GM12878 (cell line): ENCODE measurements around the gene IPMK. TPM values are rescaled to one million over a fixed set of nuclear protein-coding genes. Genes with fewer than 3 reads are reported as not detected.

Experiments used
- ATAC-seq: fragments of 200-7000 bp; cut with Tn5 transposase; 3 replicates; pipeline ENCODE4 v1.9.1; 2020; ENCODE audit warnings: mild to moderate bottlenecking, moderate library complexity
- BruUV-seq: library from RNA; stranded (reverse); fragments of 400-500 nt; replicated peaks from 2 replicates; lab custom pipeline; 2021; lab: Mats Ljungman, UMichigan
- CTCF ChIA-PET: fragments of 300-600 bp; sonication (Branson Sonifier 250); formaldehyde crosslinking; extraction: SDS; loops from one replicate; lab custom pipeline; 2021; ENCODE audit warnings: inconsistent platforms; lab: Yijun Ruan, JAX
- POLR2A ChIA-PET: fragments of 350-600 bp; formaldehyde crosslinking; extraction: SDS; loops from one replicate; lab custom pipeline; 2021; ENCODE audit warnings: inconsistent platforms; lab: Charles Lee
- RAD21 ChIA-PET: fragments of 300-600 bp; sonication (Branson Sonifier 250); formaldehyde crosslinking; loops from one replicate; lab custom pipeline; 2023; ENCODE audit warnings: antibody characterized with exemption; ENCODE audit not compliant: unreplicated experiment; lab: Charles Lee
- SMC1A ChIA-PET: fragments of 300-600 bp; sonication (Branson Sonifier 250); formaldehyde crosslinking; loops from one replicate; lab custom pipeline; 2023; ENCODE audit not compliant: unreplicated experiment, uncharacterized antibody; lab: Charles Lee
- DNase-seq: peaks from one replicate; pipeline ENCODE4 v3.0.0-alpha.2; 2011; ENCODE audit warnings: low read depth, low spot score
- FAIRE-seq: peaks from 3 replicates; lab custom pipeline; 2011; peaks lifted over from hg19 to GRCh38; lab: Jason Lieb, UNC
- H2AFZ ChIP-seq: 2 replicates; pipeline ENCODE4 v1.6.0; 2011; ENCODE audit warnings: low read depth, low read length, control low read depth; ENCODE audit not compliant: control insufficient read depth
- H3K27ac ChIP-seq: 2 replicates; pipeline ENCODE4 v1.5.1; 2011; ENCODE audit warnings: control low read depth; ENCODE audit not compliant: control insufficient read depth, insufficient read depth
- H3K27me3 ChIP-seq, 2 experiments: replicated peaks in 1 of 2; 2 replicates each; pipeline versions ENCODE4 v1.6.0 to v1.6.1; 2011; ENCODE audit warnings: low read length in 1 of 2; ENCODE audit not compliant: control insufficient read depth in 2 of 2, insufficient read depth in 2 of 2
- H3K36me3 ChIP-seq, 2 experiments: 2 replicates each; pipeline ENCODE4 v1.5.1; 2011; ENCODE audit warnings: low read length in 1 of 2; ENCODE audit not compliant: control insufficient read depth in 2 of 2, insufficient read depth in 2 of 2
- H3K4me1 ChIP-seq: 2 replicates; pipeline ENCODE4 v1.6.1; 2011; ENCODE audit warnings: mild to moderate bottlenecking, low read length, moderate library complexity, mixed read lengths; ENCODE audit not compliant: control insufficient read depth, insufficient read depth
- H3K4me2 ChIP-seq: 2 replicates; pipeline ENCODE4 v1.6.0; 2011; ENCODE audit warnings: control low read depth; ENCODE audit not compliant: control insufficient read depth, insufficient read depth
- H3K4me3 ChIP-seq: fragments of 200-600 bp; sonication (generic); 2 replicates; pipeline ENCODE4 v1.5.1; 2016
- H3K79me2 ChIP-seq: 2 replicates; pipeline ENCODE4 v1.6.0; 2011; ENCODE audit warnings: low read length; ENCODE audit not compliant: control insufficient read depth, insufficient read depth
- H3K9ac ChIP-seq: 2 replicates; pipeline ENCODE4 v1.8.0; 2011; ENCODE audit warnings: low read length, control low read depth, mixed read lengths; ENCODE audit not compliant: control insufficient read depth, insufficient read depth
- H3K9me3 ChIP-seq: replicated peaks from 3 replicates; pipeline ENCODE4 v1.5.1; 2011; ENCODE audit warnings: mild to moderate bottlenecking, low read length; ENCODE audit not compliant: control insufficient read depth, insufficient read depth
- H4K20me1 ChIP-seq: 2 replicates; pipeline ENCODE4 v1.6.0; 2011; ENCODE audit not compliant: control insufficient read depth, insufficient read depth
- E4F1 ChIP-seq: fragments of 450-650 bp; IDR thresholded peaks from 2 replicates; pipeline ENCODE4 v1.6.1; 2018; ENCODE audit warnings: borderline replicate concordance, mild to moderate bottlenecking; ENCODE audit not compliant: partially characterized antibody
- GATAD2B ChIP-seq: fragments of 450-650 bp; conservative IDR thresholded peaks from 2 replicates; pipeline ENCODE4 v1.6.1; 2017; ENCODE audit warnings: low read depth, mild to moderate bottlenecking, moderate library complexity
- HDAC6 ChIP-seq: fragments of 200-600 bp; sonication (generic); IDR thresholded peaks from one replicate; pipeline ENCODE4 v1.8.0; 2017; ENCODE audit warnings: antibody characterized with exemption; ENCODE audit not compliant: unreplicated experiment
- IKZF1 ChIP-seq: fragments of 450-650 bp; conservative IDR thresholded peaks from 2 replicates; pipeline ENCODE4 v1.6.1; 2017; ENCODE audit warnings: antibody characterized with exemption, mild to moderate bottlenecking
- KDM1A ChIP-seq: fragments of 200-600 bp; sonication (generic); IDR thresholded peaks from 2 replicates; pipeline ENCODE4 v1.6.1; 2016; ENCODE audit warnings: borderline replicate concordance
- MEF2A ChIP-seq: IDR thresholded peaks from 2 replicates; pipeline ENCODE4 v1.6.1; 2011; ENCODE audit warnings: low read depth, mild to moderate bottlenecking, low read length, moderate library complexity; ENCODE audit not compliant: insufficient read depth
- MYB ChIP-seq: fragments of 150-350 bp; IDR thresholded peaks from 2 replicates; pipeline ENCODE4 v1.6.1; 2014; ENCODE audit warnings: mild to moderate bottlenecking, low read depth, low read length, borderline replicate concordance
- PAX5 ChIP-seq: IDR thresholded peaks from 2 replicates; pipeline ENCODE4 v1.6.1; 2011; ENCODE audit warnings: low read depth, low read length, borderline replicate concordance
- POU2F2 ChIP-seq: IDR thresholded peaks from 3 replicates; pipeline ENCODE4 v1.6.1; 2011; ENCODE audit warnings: low read depth, mild to moderate bottlenecking, low read length, borderline replicate concordance
- RAD21 ChIP-seq: IDR thresholded peaks from 2 replicates; pipeline ENCODE4 v1.6.1; 2011; ENCODE audit warnings: mild to moderate bottlenecking, low read depth, low read length, moderate library complexity; ENCODE audit not compliant: insufficient read depth
- RBBP5 ChIP-seq: fragments of 200-600 bp; sonication (generic); conservative IDR thresholded peaks from 2 replicates; pipeline ENCODE4 v1.6.1; 2016
- SMARCA5 ChIP-seq: fragments of 450-650 bp; IDR thresholded peaks from 2 replicates; pipeline ENCODE4 v1.6.1; 2017; ENCODE audit warnings: mild to moderate bottlenecking
- SUZ12 ChIP-seq: fragments of 200-600 bp; sonication (generic); IDR thresholded peaks from one replicate; pipeline ENCODE4 v1.6.1; 2018; ENCODE audit warnings: antibody characterized with exemption, mild to moderate bottlenecking; ENCODE audit not compliant: unreplicated experiment
- TCF3 ChIP-seq: IDR thresholded peaks from 2 replicates; pipeline ENCODE4 v1.6.1; 2012; ENCODE audit warnings: low read depth, mild to moderate bottlenecking, low read length, borderline replicate concordance; ENCODE audit not compliant: insufficient read depth
- WGBS: methylation state at CpG from one replicate; pipeline ENCODE4 v1.1.6; 2016; ENCODE audit warnings: low lambda C conversion rate; ENCODE audit not compliant: insufficient replicate concordance, insufficient coverage; ENCODE audit errors: missing lambda C conversion rate; 5-methylcytosine and 5-hydroxymethylcytosine counted together
- in situ Hi-C: fragments of 300-500 bp; cut with MboI; formaldehyde crosslinking; loops from 9 replicates; pipeline ENCODE4 v1.14.3; 2018; ENCODE audit warnings: mixed read lengths
- intact Hi-C: fragments of 100-400 bp; cut with micrococcal nuclease; formaldehyde crosslinking; loops from one replicate; pipeline ENCODE4 v1.14.2; 2022; ENCODE audit not compliant: unreplicated experiment
- polyA plus RNA-seq, 11 experiments: library from polyadenylated mRNA; depleted of rRNA in 4 of 11; unstranded in 6 of 11; stranded (reverse) in 5 of 11; fragments of >200 nt; fragmentation: Nextera tagmentation in 4 of 11; fragmentation: Illumina TruSeq in 1 of 11; extraction: Ambion mirVana in 4 of 11; extraction: Trizol in 1 of 11; gene quantifications; 1 replicate in 1 of 11; 2 replicates in 10 of 11; pipeline versions ENCODE4 v1.2.1 to v1.2.3, GENCODE V29; 2011 to 2016; ENCODE audit warnings: inconsistent platforms in 2 of 11, missing spikeins in 2 of 11, low read depth in 1 of 11
- total RNA-seq, 4 experiments: library from RNA; depleted of rRNA in 3 of 4; stranded (reverse); fragments of >200 nt in 3 of 4; fragmentation: Illumina TruSeq in 1 of 4; extraction: Trizol in 1 of 4; gene quantifications; 2 replicates each; pipeline versions ENCODE4 v1.2.1 to v1.2.3, GENCODE V29; 2013 to 2021

IPMK gene
- total and polyA plus RNA-seq, 10 of the 15 experiments (the other 5 are each of a cell fraction or from before 2014, with no cell fraction given), result 0.84 to 7.5 (median 3.6) TPM

DNA sequence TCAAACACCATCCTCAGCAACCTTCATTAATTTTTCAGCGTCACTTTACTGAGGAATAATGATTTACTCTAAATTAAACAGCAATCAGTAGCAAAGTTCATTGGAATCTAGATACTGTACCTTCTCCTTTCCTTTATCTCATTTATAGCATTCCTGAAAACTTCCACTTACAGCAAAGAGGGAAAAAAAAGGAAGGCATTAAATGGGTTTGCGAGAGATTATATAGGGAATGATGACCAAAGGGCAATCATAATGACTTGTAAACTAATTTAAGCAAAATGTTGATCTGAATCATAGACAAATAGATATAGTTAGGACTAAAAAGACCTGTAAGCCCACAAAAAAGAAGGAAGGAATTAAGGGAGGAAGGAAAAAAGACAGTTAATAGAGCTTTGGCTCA, 42.0 kb downstream of the IPMK start:
- Histone ChIP-seq H3K9me3 (no peaks in the 10 kb centered on the region), H3K9ac (no peak overlapping the region), H3K4me1 (no peaks in the 10 kb centered on the region), H3K27ac (no peak overlapping the region), H4K20me1 (no peaks in the 10 kb centered on the region), H3K36me3 (peaks cover 0 to 6% of the 10 kb centered on the region in 2 experiments)
- 97% methylated on average over 2 of the region's 2 CpGs for WGBS
- no peak for FAIRE-seq
- TF ChIP-seq RAD21, result no peak
- TF ChIP-seq SMARCA5, result no peak
- TF ChIP-seq E4F1, result no peak
- no peak for TF ChIP-seq MYB
- TF ChIP-seq KDM1A, result no peak
- no peak for TF ChIP-seq SUZ12
- no peak for TF ChIP-seq MEF2A
- no peak for TF ChIP-seq PAX5
- no peak for TF ChIP-seq TCF3
- no peak for TF ChIP-seq GATAD2B
- TF ChIP-seq POU2F2, result no peak
- TF ChIP-seq IKZF1, result no peak
- no peak for TF ChIP-seq RBBP5
- no peak for TF ChIP-seq HDAC6
- TF ChIP-seq, all 136 proteins: peak for 0
- DNase-seq (no peak), ATAC-seq (no peak)
- ChIA-PET CTCF (no interaction called here), SMC1A (interaction anchor here (1.0 to 3.8 kb wide), 3 partner anchors 23 to 65 kb away, joined by 3 to 12 read pairs (median 3); no protein-coding TSS in a partner anchor), POLR2A (no interaction called here), RAD21 (no interaction called here)
- H3K4me2 ChIP-seq, result no peak overlapping the region
- H3K4me3 ChIP-seq, result no peak overlapping the region
- H2AFZ ChIP-seq, result no peak overlapping the region
- in situ Hi-C loops (no loop called here), intact Hi-C loops (no loop called here)
- H3K79me2 ChIP-seq, result no peaks in the 10 kb centered on the region; the same call in 1 of the 2 replicates
- BruUV-seq, result no TSS peak
- H3K27me3 ChIP-seq, result no peaks in the 10 kb centered on the region
